B cell (primary cell): Measurements from ENCODE around the gene GUCY1A1.

ENCODE experiments used
- CTCF ChIP-seq: fragments of 200-600 bp; IDR thresholded peaks from one replicate; pipeline ENCODE4 v1.8.0; 2022; ENCODE audit warnings: antibody characterized with exemption, mild to moderate bottlenecking
- EZH2 ChIP-seq: IDR thresholded peaks from 2 replicates; pipeline ENCODE4 v1.6.1; 2012; ENCODE audit warnings: borderline replicate concordance, low read depth, mild to moderate bottlenecking, moderate library complexity, low read length; ENCODE audit not compliant: insufficient read depth, poor library complexity, severe bottlenecking

GRCh38 chr4:155707251-155707650 is 40.6 kb downstream of the GUCY1A1 start:
- TF ChIP-seq CTCF (no peak), EZH2 (no peak)
